Measurements from ENCODE around the gene VIPR2.

GRCh38 chr7:159046300-159046699, 98.4 kb downstream of the VIPR2 start:
- no peak for TF ChIP-seq POLR2AphosphoS5 (IDR thresholded peaks at IDR 0.05)
- no peak for TF ChIP-seq POLR2A (IDR thresholded peaks at IDR 0.05)
- TF ChIP-seq EP300 (IDR thresholded peaks at IDR 0.05; ENCODE audit: low read depth): no peak
- TF ChIP-seq CTCF (IDR thresholded peaks at IDR 0.05): no peak
